Measurements from ENCODE around the gene NOL12. TPM values are rescaled to one million over a fixed set of nuclear protein-coding genes. Genes with fewer than 3 reads are reported as not detected.

Gene NOL12
- total RNA-seq, 4 donors from 2014 or later: 44.1 to 143 (median 57.2) TPM

GRCh38 chr22:37705205-37705604 is 19.1 kb downstream of the NOL12 start:
- no peak for DNase-seq
- Histone ChIP-seq H3K4me3 (no peak overlapping the region), H3K27ac (no peak overlapping the region), H3K27me3 (no peaks in the 10 kb centered on the region), H3K36me3 (no peaks in the 10 kb centered on the region), H3K4me1 (no peaks in the 10 kb centered on the region), H3K9me3 (no peaks in the 10 kb centered on the region)
- in situ Hi-C loops (cut with MboI; ENCODE audit: low pct_ligation_motif_present in 1 of 4, low pct_unique_long_range_greater_than_20kb in 1 of 4, low sequenced_read_pairs in 3 of 4) (no loop called here), intact Hi-C loops (cut with DNase I; ENCODE audit: low total_unique reads) (no loop called here)
- no peak for TF ChIP-seq CTCF (IDR thresholded peaks at IDR 0.05)
- TF ChIP-seq POLR2AphosphoS5 (IDR thresholded peaks at IDR 0.05): no peak
- TF ChIP-seq POLR2A (IDR thresholded peaks at IDR 0.05): no peak
- TF ChIP-seq EP300 (IDR thresholded peaks at IDR 0.05; ENCODE audit: low read depth): no peak
- WGBS, 2 donors (ENCODE audit: low coverage in 1 of 2): 92 to 100% methylated on average over 1 to 3 of the region's 3 CpGs

- H3K36me3 ChIP-seq: no peaks in the 10 kb centered on the region
- no peak for DNase-seq
- H3K9me3 ChIP-seq: no peaks in the 10 kb centered on the region
- H3K4me3 ChIP-seq: no peak overlapping the region
- H3K27me3 ChIP-seq: no peaks in the 10 kb centered on the region
- in situ Hi-C loops (cut with MboI; ENCODE audit: low pct_ligation_motif_present in 1 of 4, low pct_unique_long_range_greater_than_20kb in 1 of 4, low sequenced_read_pairs in 3 of 4): no loop called here
- intact Hi-C loops (cut with DNase I; ENCODE audit: low total_unique reads): no loop called here
- no peak overlapping the region for H3K27ac ChIP-seq
- no peaks in the 10 kb centered on the region for H3K4me1 ChIP-seq
- TF ChIP-seq EP300 (IDR thresholded peaks at IDR 0.05; ENCODE audit: low read depth) (no peak), POLR2A (IDR thresholded peaks at IDR 0.05) (no peak), CTCF (IDR thresholded peaks at IDR 0.05) (no peak), POLR2AphosphoS5 (IDR thresholded peaks at IDR 0.05) (no peak)
- 89% methylated on average over 23 of the region's 25 CpGs; no CpG with 5 or more reads in 1 of the 2 donors for WGBS, 2 donors (ENCODE audit: low coverage in 1 of 2)
Observed at GRCh38 chr22:37708580-37709444, 22.7 kb downstream of the NOL12 start.

GRCh38 chr22:37709445-37709765 is 23.3 kb downstream of the NOL12 start:
- Histone ChIP-seq H3K4me3 (no peak overlapping the region), H3K27ac (no peak overlapping the region), H3K4me1 (no peaks in the 10 kb centered on the region), H3K36me3 (no peaks in the 10 kb centered on the region), H3K27me3 (no peaks in the 10 kb centered on the region), H3K9me3 (no peaks in the 10 kb centered on the region)
- in situ Hi-C loops (cut with MboI; ENCODE audit: low pct_ligation_motif_present in 1 of 4, low pct_unique_long_range_greater_than_20kb in 1 of 4, low sequenced_read_pairs in 3 of 4) (no loop called here), intact Hi-C loops (cut with DNase I; ENCODE audit: low total_unique reads) (no loop called here)
- no peak for DNase-seq
- WGBS, 2 donors (ENCODE audit: low coverage in 1 of 2): 91% methylated on average over 15 of the region's 15 CpGs; no CpG with 5 or more reads in 1 of the 2 donors
- TF ChIP-seq POLR2A (IDR thresholded peaks at IDR 0.05) (no peak), POLR2AphosphoS5 (IDR thresholded peaks at IDR 0.05) (no peak), EP300 (IDR thresholded peaks at IDR 0.05; ENCODE audit: low read depth) (no peak), CTCF (IDR thresholded peaks at IDR 0.05) (no peak)

- Histone ChIP-seq H3K4me3 (no peak overlapping the region), H3K36me3 (no peaks in the 10 kb centered on the region), H3K27me3 (no peaks in the 10 kb centered on the region), H3K9me3 (no peaks in the 10 kb centered on the region), H3K27ac (no peak overlapping the region), H3K4me1 (no peaks in the 10 kb centered on the region)
- in situ Hi-C loops (cut with MboI; ENCODE audit: low pct_ligation_motif_present in 1 of 4, low pct_unique_long_range_greater_than_20kb in 1 of 4, low sequenced_read_pairs in 3 of 4) (no loop called here), intact Hi-C loops (cut with DNase I; ENCODE audit: low total_unique reads) (no loop called here)
- TF ChIP-seq CTCF (IDR thresholded peaks at IDR 0.05): no peak
- DNase-seq: no peak
- 61% methylated on average over 3 of the region's 3 CpGs; no CpG with 5 or more reads in 1 of the 2 donors for WGBS, 2 donors (ENCODE audit: low coverage in 1 of 2)
Observed at GRCh38 chr22:37710675-37711074, 24.5 kb downstream of the NOL12 start.
